K562 (cell line): ENCODE results near the gene ZNF584. TPM values are rescaled to one million over a fixed set of nuclear protein-coding genes. Genes with fewer than 3 reads are reported as not detected.

ENCODE experiments used
- ATF7 ChIP-seq: fragments of 450-650 bp; IDR thresholded peaks from 2 replicates; pipeline ENCODE4 v1.7.1; 2014; ENCODE audit warnings: mild to moderate bottlenecking, moderate library complexity
- CREB3L1 ChIP-seq: fragments of 450-650 bp; IDR thresholded peaks from 2 replicates; pipeline ENCODE4 v1.6.1; 2014; ENCODE audit warnings: low read depth, mild to moderate bottlenecking, moderate library complexity, borderline replicate concordance
- CREB5 ChIP-seq: fragments of 250-450 bp; sonication (Bioruptor Pico); IDR thresholded peaks from 2 replicates; pipeline ENCODE4 v1.5.0; 2020; ENCODE audit warnings: mild to moderate bottlenecking
- CSDE1 ChIP-seq, 2 experiments: fragments of 450-650 bp; IDR thresholded peaks; 2 replicates each; pipeline ENCODE4 v1.6.1; 2016; ENCODE audit warnings: mild to moderate bottlenecking in 1 of 2
- CTBP1 ChIP-seq: fragments of 450-650 bp; IDR thresholded peaks from 2 replicates; pipeline ENCODE4 v1.6.1; 2016; ENCODE audit warnings: borderline replicate concordance
- KAT7 ChIP-seq: sonication (generic); formaldehyde crosslinking; IDR thresholded peaks from 2 replicates; pipeline ENCODE4 v1.8.0; 2022; ENCODE audit warnings: missing genetic modification reagents, mild to moderate bottlenecking, borderline replicate concordance
- KDM5B ChIP-seq: fragments of 200-600 bp; sonication (generic); IDR thresholded peaks from 2 replicates; pipeline ENCODE4 v1.6.1; 2012; ENCODE audit warnings: low read depth, mild to moderate bottlenecking, moderate library complexity, low read length, control low read depth, inconsistent platforms; ENCODE audit not compliant: insufficient replicate concordance
- MAX ChIP-seq: sonication (generic); formaldehyde crosslinking; IDR thresholded peaks from 2 replicates; pipeline ENCODE4 v1.9.0; 2022; ENCODE audit warnings: mild to moderate bottlenecking, missing genetic modification reagents
- MNT ChIP-seq, 2 experiments: fragments of 450-650 bp; conservative IDR thresholded peaks; 2 replicates each; pipeline ENCODE4 v1.6.1; 2017; ENCODE audit warnings: mild to moderate bottlenecking in 2 of 2, moderate library complexity in 2 of 2
- MTA1 ChIP-seq: fragments of 450-650 bp; IDR thresholded peaks from 2 replicates; pipeline ENCODE4 v1.6.1; 2017; ENCODE audit warnings: borderline replicate concordance
- MYNN ChIP-seq, 2 experiments: sonication (generic); formaldehyde crosslinking in 1 of 2; IDR thresholded peaks; 2 replicates each; pipeline versions ENCODE4 v1.5.0 to v1.6.1; 2016 to 2020; ENCODE audit warnings: antibody characterized with exemption in 1 of 2, missing genetic modification reagents in 1 of 2
- PKNOX1 ChIP-seq: fragments of 450-650 bp; IDR thresholded peaks from 2 replicates; pipeline ENCODE4 v1.6.1; 2016
- POLR2A ChIP-seq: fragments of 450-650 bp; conservative IDR thresholded peaks from 2 replicates; pipeline ENCODE4 v1.6.1; 2016
- SMAD3 ChIP-seq: fragments of 450-650 bp; formaldehyde crosslinking; conservative IDR thresholded peaks from 2 replicates; pipeline ENCODE4 v1.4.0; 2020; ENCODE audit warnings: mild to moderate bottlenecking
- SRF ChIP-seq, 2 experiments: fragments of 250-450, 450-650 bp in 1 of 2; sonication (Bioruptor Pico) in 1 of 2; sonication (generic) in 1 of 2; formaldehyde crosslinking; IDR thresholded peaks; 2 replicates each; pipeline versions ENCODE4 v1.5.0 to v1.5.1; 2020 to 2022; ENCODE audit warnings: mild to moderate bottlenecking in 1 of 2, missing genetic modification reagents in 1 of 2
- STAT6 ChIP-seq: sonication (generic); formaldehyde crosslinking; IDR thresholded peaks from 2 replicates; pipeline ENCODE4 v1.8.1; 2023; ENCODE audit warnings: mild to moderate bottlenecking, missing genetic modification reagents
- TBP ChIP-seq: optimal IDR thresholded peaks from 2 replicates; pipeline ENCODE3; 2011; ENCODE audit warnings: low read depth, low read length, improper control_type of control experiment
- ZNF583 ChIP-seq: fragments of 250-450 bp; sonication (Bioruptor Pico); IDR thresholded peaks from 2 replicates; pipeline ENCODE4 v1.4.0; 2020
- polyA plus RNA-seq, 8 experiments: library from polyadenylated mRNA; depleted of rRNA in 4 of 8; stranded (reverse) in 5 of 8; unstranded in 3 of 8; fragments of >200 nt; fragmentation: Nextera tagmentation in 2 of 8; fragmentation: Illumina TruSeq in 1 of 8; extraction: Ambion mirVana in 2 of 8; extraction: Trizol in 1 of 8; gene quantifications; 2 replicates each; pipeline versions ENCODE4 v1.2.1 to v1.2.3, GENCODE V29; 2011 to 2014; ENCODE audit warnings: inconsistent platforms in 1 of 8, missing spikeins in 1 of 8
- total RNA-seq, 7 experiments: library from RNA; depleted of rRNA in 6 of 7; stranded (reverse); fragments of >200 nt in 6 of 7; fragmentation: Illumina TruSeq in 2 of 7; extraction: Trizol in 2 of 7; gene quantifications; 2 replicates each; pipeline versions ENCODE4 v1.2.1 to v1.2.3, GENCODE V29; 2011 to 2021; ENCODE audit warnings: low replicate concordance in 1 of 7

Gene ZNF584
- total and polyA plus RNA-seq, 9 of the 15 experiments (the other 6 are each of a cell fraction or from before 2014, with no cell fraction given): 5.8 to 43.4 (median 24.6) TPM

- TF ChIP-seq STAT6 (CRISPR knock-in tag) (no peak), CSDE1 (IDR thresholded peaks at IDR 0.05) (peak in 1 of 2 experiments; percentile 100; a peak in 2 of 4 replicates), KDM5B (peak; percentile 93), CREB3L1 (0 out of 2 replicates have a peak, but pooled peaks have one; percentile 39), ZNF583 (CRISPR knock-in tag) (0 out of 2 replicates have a peak, but pooled peaks have one; percentile 44), PKNOX1 (peak; percentile 83), MAX (CRISPR knock-in tag) (peak; percentile 74), CTBP1 (peak; percentile 88), MTA1 (peak; percentile 97), SRF (CRISPR knock-in tag; IDR thresholded peaks at IDR 0.05) (0 out of 4 replicates have a peak, but pooled peaks of 1 of the 2 experiments have one; percentile 32), MNT (conservative IDR thresholded peaks at IDR 0.05) (peak; percentile 79 to 88), MYNN (IDR thresholded peaks at IDR 0.05) (peak; percentile 89; the same call in 1 of the 2 replicates), MYNN (CRISPR knock-in tag; IDR thresholded peaks at IDR 0.05) (no peak), TBP (peak; percentile 93), KAT7 (CRISPR knock-in tag) (no peak), SMAD3 (CRISPR knock-in tag) (no peak), CREB5 (no peak), ATF7 (peak; percentile 89), POLR2A (peak; percentile 93)
These were observed 7.3 kb upstream of the ZNF584 start (continued) for GRCh38 chr19:58400916-58401839.
